H54 (cell line): ENCODE data around the gene MEOX1.

ENCODE experiments used
- DNase-seq: peaks from one replicate; pipeline ENCODE4 v3.0.0; 2011; ENCODE audit warnings: low spot score, mixed read lengths; ENCODE audit not compliant: insufficient read length
- FAIRE-seq: peaks from 3 replicates; lab custom pipeline; 2011; peaks lifted over from hg19 to GRCh38; lab: Jason Lieb, UNC
- POLR2A ChIP-seq: IDR thresholded peaks from 2 replicates; pipeline ENCODE4 v1.6.1; 2011; ENCODE audit warnings: low read depth, mild to moderate bottlenecking, low read length

MEOX1 gene

GRCh38 chr17:43671755-43672519 lies 10.2 kb upstream of the MEOX1 start:
- no peak for TF ChIP-seq POLR2A
- FAIRE-seq, result no peak

DNA sequence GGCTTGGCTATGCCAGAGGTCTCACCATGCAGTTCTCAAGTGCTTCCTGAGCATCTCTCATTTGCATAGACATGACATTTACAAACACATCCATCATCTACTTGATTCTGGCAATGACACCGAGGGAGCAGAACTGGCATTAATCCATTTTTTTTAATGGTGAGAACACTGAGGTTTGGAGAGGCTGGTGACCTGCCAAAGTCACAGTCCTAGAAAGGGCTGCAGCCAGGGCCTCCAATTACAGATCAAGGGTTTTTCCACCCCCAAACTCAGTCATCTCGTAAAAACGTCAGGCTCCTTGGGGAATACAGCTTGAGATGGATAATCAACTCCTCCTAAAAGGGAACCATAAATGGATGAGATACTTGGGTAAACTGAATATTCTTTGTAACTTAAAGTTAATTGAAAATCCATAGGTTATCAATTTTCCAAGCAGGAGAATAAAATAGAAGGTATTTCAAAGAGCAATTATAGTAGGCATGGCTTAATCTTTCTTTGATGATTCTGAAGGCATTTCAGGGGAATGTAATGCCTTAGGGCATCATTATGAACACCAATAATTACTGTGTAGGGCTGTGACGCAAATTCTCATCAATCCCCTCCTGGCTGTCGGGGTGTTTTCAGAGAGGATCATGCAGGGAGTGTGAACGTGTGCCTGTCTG lies 9.4 kb upstream of the MEOX1 start:
- FAIRE-seq (no peak), DNase-seq (no peak)

More at GRCh38 chr17:43671755-43672519, 10.2 kb upstream of the MEOX1 start:
- DNase-seq, result no peak

DNA sequence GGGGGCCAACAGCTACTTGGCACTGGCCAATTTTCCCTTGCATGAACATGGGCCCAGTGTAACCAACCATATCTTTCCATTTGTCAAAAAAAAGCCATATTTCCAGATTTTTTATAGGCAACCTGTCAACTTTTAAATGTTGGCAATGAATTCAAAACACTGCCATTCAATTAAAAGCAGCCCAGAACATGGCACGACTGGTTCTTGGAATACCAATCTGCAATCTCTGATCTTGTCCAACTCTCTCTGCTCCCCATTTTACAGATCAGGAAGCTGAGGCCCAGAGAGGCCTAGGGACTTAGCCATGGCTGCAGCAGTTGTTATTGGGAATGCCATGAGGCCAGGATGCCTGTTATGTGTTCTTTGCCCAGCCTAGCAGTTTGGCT lies 8.9 kb upstream of the MEOX1 start:
- TF ChIP-seq POLR2A, result no peak
- DNase-seq, result no peak
- no peak for FAIRE-seq

More for the DNA sequence above, 9.4 kb upstream of the MEOX1 start:
- TF ChIP-seq POLR2A, result no peak

DNA sequence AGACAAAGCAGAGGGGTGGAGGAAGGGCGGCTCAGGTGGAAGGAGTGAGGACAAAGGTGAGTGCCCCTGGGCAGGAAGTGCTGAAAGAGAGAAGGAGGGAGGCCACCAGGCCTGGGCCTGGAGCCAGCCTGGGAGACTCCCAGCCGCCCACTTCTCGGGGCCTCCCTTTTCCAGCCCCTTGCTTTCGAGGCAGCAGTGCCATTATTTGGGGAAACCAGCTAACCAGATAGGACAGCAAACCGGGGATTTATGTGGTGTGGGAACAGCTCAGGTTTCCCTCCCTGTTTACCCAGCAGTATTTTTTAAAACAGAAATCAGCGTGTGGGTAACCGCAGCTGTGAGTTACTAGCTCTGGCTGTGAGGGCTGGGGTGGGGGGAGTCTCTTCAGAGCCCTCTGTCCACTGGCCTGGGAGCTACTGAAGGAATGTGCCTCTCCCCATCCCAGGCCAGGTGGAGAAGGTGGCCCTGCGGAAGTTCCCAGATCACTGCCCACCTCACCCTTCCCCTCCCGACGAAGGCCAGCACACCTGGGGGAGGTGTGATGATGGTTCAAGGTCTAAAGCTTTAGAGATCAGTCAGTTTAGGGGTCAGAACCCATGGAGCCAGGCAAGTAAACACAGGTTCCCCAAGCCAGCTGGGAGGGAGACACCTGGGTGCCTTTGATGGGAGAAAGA lies 8.4 kb upstream of the MEOX1 start:
- FAIRE-seq (no peak), DNase-seq (no peak)
- no peak for TF ChIP-seq POLR2A

DNA sequence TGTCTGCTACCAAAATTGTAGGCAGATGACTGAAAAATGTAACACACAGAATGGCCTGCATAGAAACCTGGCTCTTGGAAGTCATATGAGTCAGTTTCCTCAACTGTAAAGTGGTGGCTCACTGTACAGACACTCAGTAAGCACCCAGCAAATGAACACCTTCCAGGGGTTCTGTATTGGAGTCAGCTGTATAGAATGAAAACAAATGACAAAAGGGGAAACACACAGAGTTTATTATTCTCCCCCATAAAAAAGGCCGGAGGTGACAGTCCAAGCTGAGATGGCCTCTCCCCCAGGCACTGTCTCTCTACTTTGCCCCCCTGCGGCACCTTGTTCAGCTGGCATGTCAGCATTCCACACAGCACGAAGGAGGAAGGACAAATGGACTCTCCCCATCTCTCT lies 6.2 kb upstream of the MEOX1 start:
- no peak for DNase-seq
- TF ChIP-seq POLR2A, result no peak
- FAIRE-seq, result no peak

DNA sequence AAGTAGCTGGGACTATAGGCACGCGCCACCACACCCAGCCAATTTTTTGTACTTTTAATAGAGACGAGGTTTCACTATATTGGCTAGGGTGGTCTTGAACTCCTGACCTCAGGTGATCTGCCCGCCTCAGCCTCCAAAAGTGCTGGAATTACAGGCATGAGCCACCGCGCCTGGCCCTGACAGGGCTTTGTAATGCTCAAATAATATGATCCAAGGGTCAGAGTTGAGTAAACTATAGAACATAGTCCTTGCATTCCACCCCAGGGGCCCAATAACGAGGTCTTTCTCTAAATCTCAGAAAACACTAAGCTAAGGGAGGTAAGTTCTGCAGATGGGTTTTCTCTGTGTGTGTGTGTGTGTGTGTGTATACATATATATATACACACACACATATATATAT lies 5.8 kb upstream of the MEOX1 start:
- no peak for TF ChIP-seq POLR2A
- FAIRE-seq, result no peak

GRCh38 chr17:43665937-43666236 lies 4.2 kb upstream of the MEOX1 start:
- FAIRE-seq (no peak), DNase-seq (no peak)
- TF ChIP-seq POLR2A, result no peak

More for the DNA sequence above, 5.8 kb upstream of the MEOX1 start:
- no peak for DNase-seq

DNA sequence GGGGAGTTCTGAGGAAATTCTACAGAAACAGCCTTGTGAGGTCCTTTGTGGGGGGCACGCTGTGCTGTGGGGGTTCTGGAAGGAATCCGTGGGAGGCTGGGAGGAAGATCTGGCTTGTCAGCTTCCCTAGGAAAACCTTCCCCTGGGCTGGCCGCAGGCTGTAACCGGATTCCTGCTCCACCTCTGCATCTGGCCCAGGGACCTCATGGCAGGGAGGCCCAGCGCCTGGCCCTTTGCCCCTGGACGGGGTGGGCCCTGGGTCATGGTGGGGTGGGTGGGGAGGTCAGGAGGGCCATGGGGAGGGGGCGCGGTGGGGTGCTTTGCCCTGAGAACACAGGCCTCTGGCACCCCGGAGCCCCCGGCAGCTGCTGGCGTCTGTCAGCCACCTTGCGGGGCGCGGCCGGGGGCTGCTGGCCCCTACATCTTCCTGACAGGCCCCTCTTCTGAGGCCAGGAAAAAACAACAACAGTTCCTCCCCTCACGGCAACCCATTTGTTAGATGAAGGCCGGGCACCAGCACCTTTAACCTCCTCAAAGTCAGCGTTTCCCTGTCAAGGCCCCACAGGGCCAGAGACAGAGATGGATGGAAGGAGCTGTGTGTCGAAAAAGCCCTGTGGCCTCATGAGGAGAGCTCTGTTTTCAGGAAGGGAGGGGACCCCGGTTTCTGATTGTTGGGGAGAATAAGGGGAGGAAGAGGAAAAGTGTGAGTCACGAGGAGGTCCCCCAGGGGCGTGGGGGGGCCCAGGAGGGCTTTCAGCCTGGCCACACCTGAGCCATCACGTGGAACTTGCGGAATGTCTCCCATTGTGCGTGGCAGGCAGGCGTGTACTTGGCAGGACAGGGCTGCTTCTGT lies 3.6 kb upstream of the MEOX1 start:
- no peak for DNase-seq
- FAIRE-seq, result no peak
- no peak for TF ChIP-seq POLR2A

- FAIRE-seq, result no peak
- no peak for TF ChIP-seq POLR2A
- DNase-seq, result no peak
These were observed 2.4 kb upstream of the MEOX1 start for GRCh38 chr17:43664096-43664495.

- no peak for FAIRE-seq
- TF ChIP-seq POLR2A, result no peak
- no peak for DNase-seq
These were observed 1.7 kb upstream of the MEOX1 start for GRCh38 chr17:43663383-43663782.

GRCh38 chr17:43662413-43663141 lies 855 bp upstream of the MEOX1 start:
- no peak for DNase-seq
- no peak for TF ChIP-seq POLR2A
- no peak for FAIRE-seq

DNA sequence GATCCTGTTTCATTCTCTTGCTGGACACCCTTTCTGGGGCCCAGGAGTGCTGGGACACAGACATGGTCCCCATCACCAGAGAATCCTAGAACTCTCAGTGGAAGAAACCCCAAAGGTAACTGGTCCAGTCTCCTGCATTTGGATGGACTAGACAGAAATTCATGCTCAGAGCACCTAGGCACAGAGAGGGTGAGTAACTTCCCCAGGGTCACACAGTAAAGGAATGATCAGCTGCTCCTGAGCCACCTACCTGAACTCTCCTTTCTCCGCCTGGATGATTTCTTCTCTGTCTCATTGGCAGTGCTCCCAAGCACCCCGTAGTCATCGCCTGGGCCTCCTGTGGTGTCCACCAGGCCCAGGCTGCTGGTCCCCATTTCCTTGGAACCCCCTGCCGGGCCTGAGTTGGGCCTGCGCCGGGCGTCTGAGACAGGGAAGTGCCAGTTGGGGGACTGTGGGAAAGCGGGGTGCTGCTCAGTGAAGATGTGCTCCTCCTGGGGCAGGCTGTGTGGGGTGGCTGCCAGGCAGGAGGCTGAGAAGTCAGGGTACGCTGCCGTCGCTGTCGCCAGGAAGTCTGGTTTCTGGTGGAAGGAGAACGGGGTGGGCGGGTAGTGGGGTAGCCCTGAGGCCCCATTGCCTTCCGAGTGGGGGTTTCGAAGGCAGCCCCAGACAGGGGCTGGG lies 767 bp downstream of the MEOX1 start:
- FAIRE-seq (no peak), DNase-seq (no peak)
- no peak for TF ChIP-seq POLR2A
